GM12878 (cell line): Measurements from ENCODE around the gene PDZK1IP1. TPM values are rescaled to one million over a fixed set of nuclear protein-coding genes. Genes with fewer than 3 reads are reported as not detected.
"Not testable (repeated sequence)": the region's sequence is repeated elsewhere in the genome, so short reads cannot be mapped to it uniquely, and the experiment has no call there.

Experiments
- ATAC-seq: fragments of 200-7000 bp; cut with Tn5 transposase; 3 replicates; pipeline ENCODE4 v1.9.1; 2020; ENCODE audit warnings: mild to moderate bottlenecking, moderate library complexity
- BruUV-seq: library from RNA; stranded (reverse); fragments of 400-500 nt; replicated peaks from 2 replicates; lab custom pipeline; 2021; lab: Mats Ljungman, UMichigan
- CTCF ChIA-PET: fragments of 300-600 bp; sonication (Branson Sonifier 250); formaldehyde crosslinking; extraction: SDS; loops from one replicate; lab custom pipeline; 2021; ENCODE audit warnings: inconsistent platforms; lab: Yijun Ruan, JAX
- POLR2A ChIA-PET: fragments of 350-600 bp; formaldehyde crosslinking; extraction: SDS; loops from one replicate; lab custom pipeline; 2021; ENCODE audit warnings: inconsistent platforms; lab: Charles Lee
- RAD21 ChIA-PET: fragments of 300-600 bp; sonication (Branson Sonifier 250); formaldehyde crosslinking; loops from one replicate; lab custom pipeline; 2023; ENCODE audit warnings: antibody characterized with exemption; ENCODE audit not compliant: unreplicated experiment; lab: Charles Lee
- SMC1A ChIA-PET: fragments of 300-600 bp; sonication (Branson Sonifier 250); formaldehyde crosslinking; loops from one replicate; lab custom pipeline; 2023; ENCODE audit not compliant: unreplicated experiment, uncharacterized antibody; lab: Charles Lee
- DNase-seq: peaks from one replicate; pipeline ENCODE4 v3.0.0-alpha.2; 2011; ENCODE audit warnings: low read depth, low spot score
- FAIRE-seq: peaks from 3 replicates; lab custom pipeline; 2011; peaks lifted over from hg19 to GRCh38; lab: Jason Lieb, UNC
- H2AFZ ChIP-seq: 2 replicates; pipeline ENCODE4 v1.6.0; 2011; ENCODE audit warnings: low read depth, low read length, control low read depth; ENCODE audit not compliant: control insufficient read depth
- H3K27ac ChIP-seq: 2 replicates; pipeline ENCODE4 v1.5.1; 2011; ENCODE audit warnings: control low read depth; ENCODE audit not compliant: control insufficient read depth, insufficient read depth
- H3K27me3 ChIP-seq, 2 experiments: replicated peaks in 1 of 2; 2 replicates each; pipeline versions ENCODE4 v1.6.0 to v1.6.1; 2011; ENCODE audit warnings: low read length in 1 of 2; ENCODE audit not compliant: control insufficient read depth in 2 of 2, insufficient read depth in 2 of 2
- H3K36me3 ChIP-seq, 2 experiments: 2 replicates each; pipeline ENCODE4 v1.5.1; 2011; ENCODE audit warnings: low read length in 1 of 2; ENCODE audit not compliant: control insufficient read depth in 2 of 2, insufficient read depth in 2 of 2
- H3K4me1 ChIP-seq: 2 replicates; pipeline ENCODE4 v1.6.1; 2011; ENCODE audit warnings: mild to moderate bottlenecking, low read length, moderate library complexity, mixed read lengths; ENCODE audit not compliant: control insufficient read depth, insufficient read depth
- H3K4me2 ChIP-seq: 2 replicates; pipeline ENCODE4 v1.6.0; 2011; ENCODE audit warnings: control low read depth; ENCODE audit not compliant: control insufficient read depth, insufficient read depth
- H3K4me3 ChIP-seq: fragments of 200-600 bp; sonication (generic); 2 replicates; pipeline ENCODE4 v1.5.1; 2016
- H3K79me2 ChIP-seq: 2 replicates; pipeline ENCODE4 v1.6.0; 2011; ENCODE audit warnings: low read length; ENCODE audit not compliant: control insufficient read depth, insufficient read depth
- H3K9ac ChIP-seq: 2 replicates; pipeline ENCODE4 v1.8.0; 2011; ENCODE audit warnings: low read length, control low read depth, mixed read lengths; ENCODE audit not compliant: control insufficient read depth, insufficient read depth
- H3K9me3 ChIP-seq: replicated peaks from 3 replicates; pipeline ENCODE4 v1.5.1; 2011; ENCODE audit warnings: mild to moderate bottlenecking, low read length; ENCODE audit not compliant: control insufficient read depth, insufficient read depth
- H4K20me1 ChIP-seq: 2 replicates; pipeline ENCODE4 v1.6.0; 2011; ENCODE audit not compliant: control insufficient read depth, insufficient read depth
- CHD1 ChIP-seq: IDR thresholded peaks from 2 replicates; pipeline ENCODE4 v1.6.1; 2012; ENCODE audit warnings: low read depth, low read length, improper control_type of control experiment
- CHD4 ChIP-seq: fragments of 200-600 bp; sonication (generic); IDR thresholded peaks from 2 replicates; pipeline ENCODE4 v1.6.1; 2016; ENCODE audit warnings: mild to moderate bottlenecking
- NFXL1 ChIP-seq: fragments of 450-650 bp; IDR thresholded peaks from 2 replicates; pipeline ENCODE4 v1.6.1; 2017; ENCODE audit warnings: antibody characterized with exemption, mild to moderate bottlenecking, borderline replicate concordance
- NFYB ChIP-seq: IDR thresholded peaks from 2 replicates; pipeline ENCODE4 v1.6.1; 2011; ENCODE audit warnings: low read depth, mild to moderate bottlenecking, low read length, improper control_type of control experiment, moderate library complexity; ENCODE audit not compliant: insufficient read depth
- PAX5 ChIP-seq: IDR thresholded peaks from 2 replicates; pipeline ENCODE4 v1.6.1; 2011; ENCODE audit warnings: low read depth, low read length, borderline replicate concordance
- POLR2A ChIP-seq: IDR thresholded peaks from 2 replicates; pipeline ENCODE4 v1.6.1; 2011; ENCODE audit warnings: low read depth, mild to moderate bottlenecking, low read length
- SIX5 ChIP-seq: IDR thresholded peaks from 2 replicates; pipeline ENCODE4 v1.6.1; 2011; ENCODE audit warnings: mild to moderate bottlenecking, low read depth, low read length, moderate library complexity; ENCODE audit not compliant: severe bottlenecking
- SMAD1 ChIP-seq: fragments of 450-650 bp; IDR thresholded peaks from 2 replicates; pipeline ENCODE4 v1.6.1; 2018; ENCODE audit warnings: mild to moderate bottlenecking, low read depth; ENCODE audit not compliant: partially characterized antibody
- SREBF2 ChIP-seq: IDR thresholded peaks from 2 replicates; pipeline ENCODE4 v1.6.1; 2012; ENCODE audit warnings: mild to moderate bottlenecking, low read length
- STAT3 ChIP-seq: IDR thresholded peaks from 2 replicates; pipeline ENCODE4 v1.6.1; 2011; ENCODE audit warnings: low read depth, low read length, improper control_type of control experiment
- TBL1XR1 ChIP-seq: IDR thresholded peaks from 2 replicates; pipeline ENCODE4 v1.6.1; 2012; ENCODE audit warnings: low read depth, low read length, improper control_type of control experiment
- TCF7 ChIP-seq: IDR thresholded peaks from 2 replicates; pipeline ENCODE4 v1.6.1; 2014; ENCODE audit warnings: antibody characterized with exemption, borderline replicate concordance
- ZNF217 ChIP-seq: fragments of 450-650 bp; IDR thresholded peaks from 2 replicates; pipeline ENCODE4 v1.6.1; 2017; ENCODE audit warnings: antibody characterized with exemption, mild to moderate bottlenecking
- ZNF24 ChIP-seq: fragments of 450-650 bp; IDR thresholded peaks from 2 replicates; pipeline ENCODE4 v1.6.1; 2017; ENCODE audit warnings: antibody characterized with exemption, mild to moderate bottlenecking
- WGBS: methylation state at CpG from one replicate; pipeline ENCODE4 v1.1.6; 2016; ENCODE audit warnings: low lambda C conversion rate; ENCODE audit not compliant: insufficient replicate concordance, insufficient coverage; ENCODE audit errors: missing lambda C conversion rate; 5-methylcytosine and 5-hydroxymethylcytosine counted together
- in situ Hi-C: fragments of 300-500 bp; cut with MboI; formaldehyde crosslinking; loops from 9 replicates; pipeline ENCODE4 v1.14.3; 2018; ENCODE audit warnings: mixed read lengths
- intact Hi-C: fragments of 100-400 bp; cut with micrococcal nuclease; formaldehyde crosslinking; loops from one replicate; pipeline ENCODE4 v1.14.2; 2022; ENCODE audit not compliant: unreplicated experiment
- polyA plus RNA-seq, 11 experiments: library from polyadenylated mRNA; depleted of rRNA in 4 of 11; unstranded in 6 of 11; stranded (reverse) in 5 of 11; fragments of >200 nt; fragmentation: Nextera tagmentation in 4 of 11; fragmentation: Illumina TruSeq in 1 of 11; extraction: Ambion mirVana in 4 of 11; extraction: Trizol in 1 of 11; gene quantifications; 1 replicate in 1 of 11; 2 replicates in 10 of 11; pipeline versions ENCODE4 v1.2.1 to v1.2.3, GENCODE V29; 2011 to 2016; ENCODE audit warnings: inconsistent platforms in 2 of 11, missing spikeins in 2 of 11, low read depth in 1 of 11
- total RNA-seq, 4 experiments: library from RNA; depleted of rRNA in 3 of 4; stranded (reverse); fragments of >200 nt in 3 of 4; fragmentation: Illumina TruSeq in 1 of 4; extraction: Trizol in 1 of 4; gene quantifications; 2 replicates each; pipeline versions ENCODE4 v1.2.1 to v1.2.3, GENCODE V29; 2013 to 2021
- TF ChIP-seq, protein P1 (sequence below): fragments of 450-650 bp; IDR thresholded peaks from 2 replicates; pipeline ENCODE4 v1.6.1; 2017; ENCODE audit warnings: mild to moderate bottlenecking
- TF ChIP-seq, protein P2 (sequence below): IDR thresholded peaks from 2 replicates; pipeline ENCODE4 v1.6.1; 2012; ENCODE audit warnings: low read depth, low read length, improper control_type of control experiment

The PDZK1IP1 gene
- total and polyA plus RNA-seq, 10 of the 15 experiments (the other 5 are each of a cell fraction or from before 2014, with no cell fraction given): not detected

DNA sequence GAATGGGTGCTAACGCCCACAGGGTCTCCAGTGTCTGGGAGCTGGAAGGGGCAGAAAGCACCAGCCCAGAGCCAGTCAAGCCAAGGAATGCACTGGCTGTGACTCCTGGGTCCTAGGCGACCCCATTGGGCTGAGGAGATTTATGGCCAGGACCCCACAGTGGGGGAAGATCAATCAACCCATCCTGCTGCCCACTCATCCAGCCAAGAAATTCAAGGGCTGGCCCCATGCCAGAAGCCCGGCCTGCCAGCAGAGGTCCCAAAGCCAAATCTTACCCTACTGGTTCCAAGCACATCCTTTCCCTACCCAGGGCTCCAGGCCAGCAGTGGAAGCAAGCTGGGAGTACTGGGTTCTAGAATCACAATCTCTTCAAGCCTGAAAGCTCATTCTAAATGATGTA is 6.8 kb upstream of the PDZK1IP1 start:
- intact Hi-C loops: loop anchor here (10.0 kb wide), 1 partner anchor 228 kb away; no protein-coding TSS in a partner anchor

DNA sequence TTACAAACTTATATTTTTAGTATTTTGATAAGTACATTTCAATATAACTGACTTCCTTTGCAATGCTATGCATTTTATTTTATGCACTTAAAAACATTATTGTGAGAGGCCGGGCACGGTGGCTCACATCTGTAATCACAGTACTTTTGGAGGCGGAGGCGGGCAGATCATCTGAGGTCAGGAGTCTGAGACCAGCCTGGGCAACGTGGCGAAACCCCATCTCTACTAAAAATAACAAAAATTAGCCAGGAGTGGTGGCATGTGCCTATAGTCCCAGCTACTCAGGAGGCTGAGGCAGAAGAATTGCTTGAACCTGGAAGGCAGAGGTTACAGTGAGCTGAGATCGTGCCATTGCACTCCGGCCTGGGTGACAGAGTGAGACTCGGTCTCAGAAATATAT is 6.1 kb upstream of the PDZK1IP1 start:
- ATAC-seq, H4K20me1 ChIP-seq, H3K27me3 ChIP-seq, H3K4me2 ChIP-seq, H3K4me3 ChIP-seq, H3K4me1 ChIP-seq, RAD21 ChIA-PET, H3K79me2 ChIP-seq, POLR2A ChIA-PET, H3K27ac ChIP-seq, BruUV-seq, H3K9ac ChIP-seq, FAIRE-seq, H3K36me3 ChIP-seq, SMC1A ChIA-PET, H3K9me3 ChIP-seq, in situ Hi-C loops, H2AFZ ChIP-seq, DNase-seq: not testable (repeated sequence)
- CTCF ChIA-PET: interaction anchor here (1.0 to 4.6 kb wide), 3 partner anchors 50 to 67 kb away, joined by 4 to 62 read pairs (median 9); no protein-coding TSS in a partner anchor
- WGBS: 47% methylated on average over 9 of the region's 9 CpGs
- intact Hi-C loops: loop anchor here (10.0 kb wide), 1 partner anchor 229 kb away; no protein-coding TSS in a partner anchor

More for the DNA sequence above, 6.8 kb upstream of the PDZK1IP1 start:
- Histone ChIP-seq H3K4me2 (no peak overlapping the region), H2AFZ (no peak overlapping the region), H3K27ac (no peak overlapping the region), H3K36me3 (no peaks in the 10 kb centered on the region), H4K20me1 (no peaks in the 10 kb centered on the region), H3K4me1 (no peaks in the 10 kb centered on the region), H3K9me3 (no peaks in the 10 kb centered on the region), H3K4me3 (no peak overlapping the region), H3K79me2 (no peaks in the 10 kb centered on the region), H3K9ac (no peak overlapping the region), H3K27me3 (peaks cover 4 to 5% of the 10 kb centered on the region in 2 experiments; a peak in 2 of 4 replicates)
- ATAC-seq (no peak), DNase-seq (no peak), FAIRE-seq (no peak)
- CTCF ChIA-PET: interaction anchor here (1.0 to 1.6 kb wide), 2 partner anchors 49 to 66 kb away, joined by 4 to 9 read pairs; no protein-coding TSS in a partner anchor
- TF ChIP-seq SREBF2 (no peak), NFXL1 (no peak), PAX5 (no peak), CHD4 (no peak), ZNF217 (no peak), NFYB (no peak), TCF7 (no peak), STAT3 (no peak), POLR2A (no peak), CHD1 (no peak), ZNF24 (no peak), SMAD1 (no peak), TBL1XR1 (no peak), SIX5 (no peak)
- TF ChIP-seq, protein P1, sequence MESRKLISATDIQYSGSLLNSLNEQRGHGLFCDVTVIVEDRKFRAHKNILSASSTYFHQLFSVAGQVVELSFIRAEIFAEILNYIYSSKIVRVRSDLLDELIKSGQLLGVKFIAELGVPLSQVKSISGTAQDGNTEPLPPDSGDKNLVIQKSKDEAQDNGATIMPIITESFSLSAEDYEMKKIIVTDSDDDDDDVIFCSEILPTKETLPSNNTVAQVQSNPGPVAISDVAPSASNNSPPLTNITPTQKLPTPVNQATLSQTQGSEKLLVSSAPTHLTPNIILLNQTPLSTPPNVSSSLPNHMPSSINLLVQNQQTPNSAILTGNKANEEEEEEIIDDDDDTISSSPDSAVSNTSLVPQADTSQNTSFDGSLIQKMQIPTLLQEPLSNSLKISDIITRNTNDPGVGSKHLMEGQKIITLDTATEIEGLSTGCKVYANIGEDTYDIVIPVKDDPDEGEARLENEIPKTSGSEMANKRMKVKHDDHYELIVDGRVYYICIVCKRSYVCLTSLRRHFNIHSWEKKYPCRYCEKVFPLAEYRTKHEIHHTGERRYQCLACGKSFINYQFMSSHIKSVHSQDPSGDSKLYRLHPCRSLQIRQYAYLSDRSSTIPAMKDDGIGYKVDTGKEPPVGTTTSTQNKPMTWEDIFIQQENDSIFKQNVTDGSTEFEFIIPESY: no peak
- TF ChIP-seq, protein P2, sequence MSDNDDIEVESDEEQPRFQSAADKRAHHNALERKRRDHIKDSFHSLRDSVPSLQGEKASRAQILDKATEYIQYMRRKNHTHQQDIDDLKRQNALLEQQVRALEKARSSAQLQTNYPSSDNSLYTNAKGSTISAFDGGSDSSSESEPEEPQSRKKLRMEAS: no peak
- WGBS: 2% methylated on average over 3 of the region's 3 CpGs
- SMC1A ChIA-PET: interaction anchor here (1.1 kb wide), 1 partner anchor 67 kb away, joined by 3 read pairs; no protein-coding TSS in a partner anchor
- POLR2A ChIA-PET: no interaction called here
- RAD21 ChIA-PET: no interaction called here
- in situ Hi-C loops: no loop called here
- BruUV-seq: no TSS peak
